22Rv1 (cell line): Measurements from ENCODE around the gene KRT23.
"Not testable (repeated sequence)": the region's sequence is repeated elsewhere in the genome, so short reads cannot be mapped to it uniquely, and the experiment has no call there.

Experiments
- H3K27ac ChIP-seq: fragments of 450-650 bp; 2 replicates; pipeline ENCODE4 v1.5.1; 2017
- CTCF ChIP-seq: fragments of 450-650 bp; IDR thresholded peaks from 2 replicates; pipeline ENCODE4 v1.5.1; 2017; ENCODE audit warnings: mild to moderate bottlenecking
- ZFX ChIP-seq: fragments of 450-650 bp; IDR thresholded peaks from 2 replicates; pipeline ENCODE4 v1.6.1; 2017; ENCODE audit warnings: antibody characterized with exemption, borderline replicate concordance

The KRT23 gene

GRCh38 chr17:40936976-40937375 lies 470 bp downstream of the KRT23 start:
- H3K27ac ChIP-seq = no peak overlapping the region
- TF ChIP-seq CTCF (no peak), ZFX (no peak)

GRCh38 chr17:40936437-40936971 lies 942 bp downstream of the KRT23 start:
- no peak for TF ChIP-seq ZFX

GRCh38 chr17:40935624-40936023 lies 1.8 kb downstream of the KRT23 start:
- no peak overlapping the region for H3K27ac ChIP-seq
- TF ChIP-seq ZFX = no peak

More at GRCh38 chr17:40936437-40936971, 942 bp downstream of the KRT23 start:
- no peak overlapping the region for H3K27ac ChIP-seq

- no peak overlapping the region for H3K27ac ChIP-seq
Observed at GRCh38 chr17:40932608-40933007, 4.8 kb downstream of the KRT23 start.

GRCh38 chr17:40931311-40931710 lies 6.1 kb downstream of the KRT23 start:
- H3K27ac ChIP-seq = no peak overlapping the region
- no peak for TF ChIP-seq ZFX
- TF ChIP-seq CTCF = no peak

More at GRCh38 chr17:40932608-40933007, 4.8 kb downstream of the KRT23 start:
- TF ChIP-seq CTCF (no peak), ZFX (no peak)

GRCh38 chr17:40926341-40926740 lies 11.1 kb downstream of the KRT23 start:
- no peak overlapping the region for H3K27ac ChIP-seq
- no peak for TF ChIP-seq ZFX
- TF ChIP-seq CTCF = no peak

GRCh38 chr17:40922239-40922638 lies 15.2 kb downstream of the KRT23 start:
- H3K27ac ChIP-seq = no peak overlapping the region
- TF ChIP-seq ZFX (no peak), CTCF (no peak)

- TF ChIP-seq CTCF (no peak), ZFX (no peak)
- H3K27ac ChIP-seq = no peak overlapping the region
Observed at GRCh38 chr17:40921026-40921425, 16.4 kb downstream of the KRT23 start.

- not testable (repeated sequence) for H3K27ac ChIP-seq
Observed at GRCh38 chr17:40917116-40917515, 20.3 kb downstream of the KRT23 start.
